HG02763 (cell line): Measurements from ENCODE around the gene PCDHGA6.
"Not testable (repeated sequence)": the region's sequence is repeated elsewhere in the genome, so short reads cannot be mapped to it uniquely, and the experiment has no call there.

Source experiments
- ATAC-seq: cut with Tn5 transposase; IDR thresholded peaks from one replicate; pipeline ENCODE4 v1.9.1; 2021; ENCODE audit warnings: mild to moderate bottlenecking, moderate library complexity; ENCODE audit not compliant: unreplicated experiment

PCDHGA6 gene

DNA sequence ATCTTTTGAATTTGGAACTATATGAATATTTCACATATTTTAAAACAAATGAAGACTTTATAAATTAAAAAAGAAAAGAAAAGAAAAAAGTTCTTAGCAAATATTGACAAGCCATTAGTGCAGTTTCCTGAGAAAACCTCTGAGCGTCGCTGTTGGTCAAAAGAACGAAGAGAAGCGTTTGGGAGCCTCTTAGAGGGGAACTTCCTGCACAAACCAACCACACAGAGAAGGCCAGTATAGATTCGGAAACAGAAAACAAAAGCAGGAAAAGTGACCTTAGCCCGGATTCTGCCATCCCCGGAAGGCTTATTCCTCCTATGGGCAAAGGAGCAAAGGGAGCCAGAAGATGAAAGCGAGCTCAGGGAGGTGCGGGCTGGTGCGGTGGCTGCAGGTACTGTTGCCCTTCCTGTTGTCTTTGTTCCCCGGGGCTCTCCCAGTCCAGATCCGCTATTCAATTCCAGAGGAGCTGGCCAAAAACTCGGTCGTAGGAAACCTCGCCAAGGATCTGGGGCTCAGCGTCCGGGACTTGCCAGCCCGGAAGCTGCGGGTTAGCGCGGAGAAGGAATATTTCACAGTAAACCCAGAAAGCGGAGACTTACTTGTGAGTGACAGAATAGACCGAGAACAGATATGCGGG is 13.8 kb upstream of the PCDHGA6 start, which contains the start of gene PCDHGB2:
Gene PCDHGB2 (plus strand): TSS at position 205 of the 637 bp plus-strand sequence. CDS start 142 bp downstream, at position 347.
- no peak for ATAC-seq

GRCh38 chr5:141360685-141361084 is 13.0 kb upstream of the PCDHGA6 start:
- no peak for ATAC-seq

- ATAC-seq, result no peak
These were observed 11.0 kb upstream of the PCDHGA6 start for GRCh38 chr5:141362719-141363118.

- ATAC-seq, result no peak
These were observed 9.6 kb upstream of the PCDHGA6 start, which contains the start of gene PCDHGA5 for GRCh38 chr5:141363952-141364660. TSS of gene PCDHGA5 (plus strand) at chr5:141364162. CDS start at chr5:141364331, 169 bp downstream.

DNA sequence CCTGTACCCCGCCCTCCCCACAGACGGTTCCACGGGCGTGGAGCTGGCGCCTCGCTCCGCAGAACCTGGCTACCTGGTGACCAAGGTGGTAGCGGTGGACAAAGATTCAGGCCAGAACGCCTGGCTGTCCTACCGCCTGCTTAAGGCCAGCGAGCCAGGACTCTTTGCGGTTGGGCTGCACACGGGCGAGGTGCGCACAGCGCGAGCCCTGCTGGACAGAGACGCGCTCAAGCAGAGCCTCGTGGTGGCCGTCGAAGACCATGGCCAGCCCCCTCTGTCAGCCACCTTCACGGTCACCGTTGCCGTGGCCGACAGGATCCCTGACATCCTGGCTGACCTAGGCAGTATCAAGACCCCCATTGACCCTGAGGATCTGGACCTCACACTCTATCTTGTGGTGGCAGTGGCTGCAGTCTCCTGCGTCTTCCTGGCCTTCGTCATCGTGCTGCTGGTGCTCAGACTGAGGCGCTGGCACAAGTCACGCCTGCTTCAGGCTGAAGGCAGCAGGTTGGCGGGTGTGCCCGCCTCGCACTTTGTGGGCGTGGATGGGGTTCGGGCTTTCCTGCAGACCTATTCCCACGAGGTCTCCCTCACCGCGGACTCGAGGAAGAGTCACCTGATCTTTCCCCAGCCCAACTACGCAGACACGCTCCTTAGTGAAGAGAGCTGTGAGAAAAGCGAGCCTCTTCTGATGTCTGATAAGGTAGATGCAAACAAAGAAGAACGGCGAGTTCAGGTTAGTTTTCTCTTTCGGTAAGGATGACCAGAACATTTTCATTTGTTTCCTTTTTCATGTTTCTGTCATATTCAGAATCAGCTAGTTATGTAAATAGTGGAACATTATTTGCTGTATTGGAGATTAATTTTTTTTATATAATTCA is 7.4 kb upstream of the PCDHGA6 start:
- ATAC-seq, result no peak

DNA sequence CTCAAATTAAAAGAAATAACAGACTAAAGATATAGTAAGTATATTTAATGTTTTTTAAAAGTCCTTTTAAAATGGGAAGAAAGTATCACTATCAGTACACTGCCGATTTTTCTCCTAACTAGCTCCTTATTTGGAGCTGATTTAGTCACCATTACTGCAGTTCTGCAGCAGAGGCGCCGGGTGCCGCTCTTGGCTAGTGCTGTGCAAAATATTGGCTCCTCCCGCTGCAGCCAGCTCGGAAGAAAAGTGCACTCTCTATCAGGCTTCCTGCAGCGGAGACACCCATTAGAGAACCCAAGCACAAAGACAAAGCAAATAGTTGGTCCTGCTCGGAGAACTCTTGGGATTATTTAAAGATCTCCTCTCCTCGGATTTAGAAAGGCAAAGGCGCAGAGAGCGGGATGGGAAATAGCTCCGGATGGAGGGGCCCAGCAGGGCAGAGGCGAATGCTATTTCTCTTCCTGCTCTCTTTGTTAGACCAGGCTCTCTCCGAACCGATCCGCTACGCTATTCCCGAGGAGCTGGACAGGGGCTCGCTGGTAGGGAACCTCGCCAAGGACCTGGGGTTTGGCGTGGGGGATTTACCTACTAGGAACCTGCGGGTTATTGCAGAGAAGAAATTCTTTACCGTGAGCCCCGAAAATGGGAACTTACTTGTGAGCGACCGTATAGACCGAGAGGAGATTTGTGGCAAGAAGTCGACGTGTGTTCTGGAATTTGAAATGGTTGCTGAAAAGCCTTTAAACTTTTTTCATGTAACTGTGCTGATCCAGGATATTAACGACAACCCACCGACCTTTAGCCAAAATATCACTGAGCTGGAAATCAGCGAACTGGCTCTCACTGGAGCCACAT is 3.5 kb upstream of the PCDHGA6 start, which contains the start of gene PCDHGB3:
Gene PCDHGB3 (plus strand): TSS at position 249 of the 855 bp plus-strand sequence. CDS start 153 bp downstream, at position 402.
- peak; percentile 84 for ATAC-seq

DNA sequence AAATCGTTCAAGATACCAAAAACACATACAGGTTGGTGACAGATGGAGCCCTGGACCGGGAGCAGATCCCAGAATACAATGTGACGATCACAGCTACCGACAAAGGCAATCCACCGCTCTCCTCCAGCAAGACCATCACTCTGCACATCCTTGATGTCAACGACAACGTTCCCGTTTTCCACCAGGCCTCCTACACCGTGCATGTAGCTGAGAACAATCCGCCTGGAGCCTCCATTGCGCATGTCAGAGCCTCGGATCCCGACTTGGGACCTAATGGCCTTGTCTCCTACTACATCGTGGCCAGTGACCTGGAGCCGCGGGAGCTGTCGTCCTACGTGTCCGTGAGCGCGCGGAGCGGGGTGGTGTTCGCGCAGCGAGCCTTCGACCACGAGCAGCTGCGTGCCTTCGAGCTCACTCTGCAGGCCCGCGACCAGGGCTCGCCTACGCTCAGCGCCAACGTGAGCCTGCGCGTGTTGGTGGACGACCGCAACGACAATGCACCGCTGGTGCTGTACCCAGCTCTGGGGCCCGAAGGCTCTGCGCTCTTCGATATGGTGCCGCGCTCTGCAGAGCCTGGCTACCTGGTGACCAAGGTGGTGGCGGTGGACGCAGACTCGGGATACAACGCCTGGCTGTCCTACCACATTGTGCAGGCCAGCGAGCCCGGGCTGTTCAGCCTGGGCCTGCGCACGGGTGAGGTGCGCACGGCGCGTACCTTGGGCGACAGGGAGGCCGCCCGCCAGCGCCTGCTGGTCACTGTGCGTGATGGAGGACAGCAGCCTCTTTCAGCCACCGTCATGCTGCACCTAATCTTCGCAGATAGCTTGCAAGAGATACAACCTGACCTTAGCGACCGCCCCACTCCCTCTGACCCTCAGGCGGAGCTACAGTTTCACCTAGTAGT is 1.9 kb upstream of the PCDHGA6 start:
- no peak for ATAC-seq

DNA sequence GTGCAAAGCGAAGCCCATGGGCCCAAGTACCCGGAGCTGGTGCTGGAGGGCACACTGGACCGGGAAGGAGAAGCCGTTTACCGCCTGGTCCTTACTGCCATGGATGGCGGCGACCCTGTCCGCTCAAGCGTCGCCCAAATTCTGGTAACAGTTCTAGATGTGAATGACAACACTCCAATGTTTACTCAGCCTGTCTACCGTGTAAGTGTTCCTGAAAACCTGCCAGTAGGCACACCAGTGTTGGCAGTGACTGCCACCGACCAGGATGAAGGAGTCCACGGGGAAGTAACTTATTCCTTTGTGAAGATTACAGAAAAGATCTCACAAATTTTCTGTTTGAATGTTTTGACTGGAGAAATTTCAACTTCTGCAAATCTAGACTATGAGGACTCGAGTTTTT is 936 bp downstream of the PCDHGA6 start:
- ATAC-seq, result no peak

DNA sequence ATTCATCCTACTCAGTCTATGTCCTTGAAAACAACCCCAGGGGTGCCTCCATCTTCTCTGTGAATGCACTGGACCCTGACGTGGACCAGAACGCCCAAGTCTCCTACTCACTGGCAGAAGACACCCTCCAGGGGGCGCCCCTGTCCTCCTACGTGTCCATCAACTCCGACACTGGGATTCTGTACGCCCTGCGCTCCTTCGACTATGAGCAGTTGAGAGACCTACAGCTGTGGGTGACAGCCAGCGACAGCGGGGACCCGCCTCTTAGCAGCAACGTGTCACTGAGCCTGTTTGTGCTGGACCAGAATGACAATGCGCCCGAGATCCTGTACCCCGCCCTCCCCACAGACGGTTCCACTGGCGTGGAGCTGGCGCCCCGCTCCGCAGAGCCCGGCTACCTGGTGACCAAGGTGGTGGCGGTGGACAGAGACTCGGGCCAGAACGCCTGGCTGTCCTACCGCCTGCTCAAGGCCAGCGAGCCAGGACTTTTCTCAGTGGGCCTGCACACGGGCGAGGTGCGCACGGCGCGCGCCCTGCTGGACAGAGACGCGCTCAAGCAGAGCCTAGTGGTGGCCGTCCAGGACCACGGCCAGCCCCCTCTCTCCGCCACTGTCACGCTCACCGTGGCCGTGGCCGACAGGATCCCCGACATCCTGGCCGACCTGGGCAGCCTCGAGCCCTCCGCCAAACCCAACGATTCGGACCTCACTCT is 1.9 kb downstream of the PCDHGA6 start:
- not testable (repeated sequence) for ATAC-seq

DNA sequence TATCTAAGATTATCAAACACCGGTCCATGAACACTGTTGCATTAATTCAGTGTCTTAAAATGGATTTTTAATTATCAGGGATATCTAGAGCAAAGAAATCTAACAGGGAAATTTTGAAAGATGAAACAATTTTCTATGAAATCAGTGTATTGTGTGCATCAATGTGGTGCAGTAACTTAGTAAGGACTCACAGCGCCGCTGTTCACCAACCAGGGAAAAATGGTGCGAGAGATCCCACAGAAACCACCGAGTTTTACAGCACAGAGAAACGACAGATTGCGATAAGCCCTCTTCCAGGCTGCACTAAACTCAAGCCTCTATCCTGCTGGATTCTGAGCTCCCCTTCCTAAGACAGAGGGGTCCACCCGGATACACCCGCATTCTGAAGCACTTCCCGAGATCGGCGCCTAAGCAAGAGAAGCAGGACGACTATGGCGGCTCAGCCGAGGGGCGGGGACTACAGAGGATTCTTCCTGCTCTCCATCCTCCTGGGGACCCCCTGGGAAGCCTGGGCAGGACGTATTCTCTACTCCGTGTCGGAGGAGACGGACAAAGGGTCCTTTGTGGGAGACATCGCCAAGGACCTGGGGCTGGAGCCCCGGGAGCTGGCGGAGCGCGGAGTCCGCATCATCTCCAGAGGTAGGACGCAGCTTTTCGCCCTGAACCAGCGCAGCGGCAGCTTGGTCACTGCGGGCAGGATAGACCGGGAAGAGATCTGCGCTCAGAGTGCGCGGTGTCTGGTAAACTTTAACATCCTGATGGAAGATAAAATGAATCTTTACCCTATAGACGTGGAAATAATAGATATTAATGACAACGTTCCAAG is 9.0 kb downstream of the PCDHGA6 start, which contains the start of gene PCDHGA7:
Gene PCDHGA7 (plus strand): TSS at position 274 of the 826 bp plus-strand sequence. CDS start 158 bp downstream, at position 432.
- no peak for ATAC-seq

DNA sequence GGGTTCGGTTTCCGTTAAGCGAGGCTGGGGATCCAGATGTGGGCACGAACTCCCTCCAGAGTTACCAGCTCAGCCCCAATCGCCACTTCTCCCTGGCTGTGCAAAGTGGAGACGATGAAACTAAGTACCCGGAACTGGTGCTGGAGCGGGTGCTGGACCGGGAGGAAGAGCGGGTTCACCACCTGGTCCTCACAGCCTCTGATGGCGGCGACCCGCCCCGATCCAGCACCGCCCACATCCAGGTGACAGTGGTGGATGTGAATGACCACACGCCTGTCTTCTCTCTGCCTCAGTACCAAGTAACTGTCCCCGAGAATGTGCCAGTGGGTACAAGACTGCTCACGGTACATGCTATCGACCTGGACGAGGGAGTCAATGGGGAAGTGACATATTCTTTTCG is 9.7 kb downstream of the PCDHGA6 start:
- ATAC-seq, result no peak

- no peak for ATAC-seq
These were observed 11.0 kb downstream of the PCDHGA6 start for GRCh38 chr5:141384471-141385267.

- ATAC-seq, result peak; percentile 92
These were observed 14.0 kb downstream of the PCDHGA6 start, which contains the start of gene PCDHGB4 for GRCh38 chr5:141387557-141388311. TSS of gene PCDHGB4 (plus strand) at chr5:141387698. CDS start at chr5:141387885, 187 bp downstream.

DNA sequence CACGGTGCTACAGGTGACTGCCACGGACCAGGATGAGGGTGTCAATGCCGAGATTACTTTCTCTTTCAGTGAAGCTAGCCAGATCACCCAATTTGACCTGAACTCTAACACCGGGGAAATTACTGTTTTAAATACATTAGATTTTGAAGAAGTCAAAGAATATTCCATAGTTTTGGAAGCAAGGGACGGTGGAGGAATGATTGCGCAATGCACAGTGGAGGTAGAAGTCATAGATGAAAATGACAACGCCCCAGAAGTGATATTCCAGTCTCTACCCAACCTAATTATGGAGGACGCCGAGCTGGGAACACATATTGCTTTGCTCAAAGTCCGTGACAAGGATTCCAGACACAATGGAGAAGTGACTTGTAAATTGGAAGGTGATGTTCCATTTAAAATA is 15.0 kb downstream of the PCDHGA6 start:
- no peak for ATAC-seq

DNA sequence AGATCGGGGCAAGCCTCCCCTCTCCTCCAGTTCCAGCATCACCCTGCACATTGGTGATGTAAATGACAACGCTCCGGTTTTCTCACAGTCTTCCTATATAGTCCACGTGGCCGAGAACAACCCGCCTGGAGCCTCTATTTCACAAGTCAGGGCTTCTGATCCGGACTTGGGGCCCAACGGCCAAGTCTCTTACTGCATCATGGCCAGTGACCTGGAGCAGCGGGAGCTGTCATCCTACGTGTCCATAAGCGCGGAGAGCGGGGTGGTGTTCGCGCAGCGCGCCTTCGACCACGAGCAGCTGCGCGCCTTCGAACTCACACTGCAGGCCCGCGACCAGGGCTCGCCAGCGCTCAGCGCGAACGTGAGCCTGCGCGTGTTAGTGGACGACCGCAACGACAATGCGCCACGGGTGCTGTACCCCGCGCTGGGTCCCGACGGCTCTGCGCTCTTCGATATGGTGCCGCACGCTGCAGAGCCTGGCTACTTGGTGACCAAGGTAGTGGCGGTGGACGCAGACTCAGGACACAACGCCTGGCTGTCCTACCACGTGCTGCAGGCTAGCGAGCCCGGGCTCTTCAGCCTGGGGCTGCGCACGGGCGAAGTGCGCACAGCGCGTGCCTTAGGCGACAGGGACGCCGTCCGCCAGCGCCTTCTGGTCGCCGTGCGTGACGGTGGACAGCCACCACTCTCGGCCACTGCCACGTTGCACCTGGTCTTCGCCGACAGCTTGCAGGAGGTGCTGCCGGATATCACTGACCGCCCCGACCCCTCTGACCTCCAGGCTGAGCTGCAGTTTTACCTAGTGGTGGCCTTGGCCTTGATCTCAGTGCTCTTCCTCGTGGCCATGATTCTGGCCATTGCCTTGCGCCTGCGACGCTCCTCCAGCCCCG is 15.7 kb downstream of the PCDHGA6 start:
- no peak for ATAC-seq
